Osteocyte (in vitro differentiated cells): Measurements from ENCODE around the gene CCDC85B. TPM values are rescaled to one million over a fixed set of nuclear protein-coding genes. Genes with fewer than 3 reads are reported as not detected.

Experiments
- DNase-seq: peaks from one replicate; pipeline ENCODE4 v3.0.0; 2021; ENCODE audit warnings: mixed read lengths; ENCODE audit not compliant: unreplicated experiment; ENCODE audit errors: extremely low spot score
- H3K27ac Mint-ChIP-seq: one replicate; pipeline ENCODE4 v1.8.0; 2021; ENCODE audit warnings: mild to moderate bottlenecking, mixed read lengths; ENCODE audit not compliant: unreplicated experiment
- H3K27me3 Mint-ChIP-seq: one replicate; pipeline ENCODE4 v1.8.0; 2021; ENCODE audit warnings: mixed read lengths; ENCODE audit not compliant: unreplicated experiment
- H3K36me3 Mint-ChIP-seq: one replicate; pipeline ENCODE4 v1.8.0; 2021; ENCODE audit warnings: mixed read lengths; ENCODE audit not compliant: unreplicated experiment
- H3K4me1 Mint-ChIP-seq: one replicate; pipeline ENCODE4 v1.8.0; 2021; ENCODE audit warnings: mixed read lengths; ENCODE audit not compliant: unreplicated experiment
- H3K4me3 Mint-ChIP-seq: one replicate; pipeline ENCODE4 v1.8.0; 2021; ENCODE audit warnings: mild to moderate bottlenecking, moderate library complexity, mixed read lengths; ENCODE audit not compliant: unreplicated experiment
- H3K9me3 Mint-ChIP-seq: one replicate; pipeline ENCODE4 v1.8.0; 2021; ENCODE audit warnings: mixed read lengths; ENCODE audit not compliant: unreplicated experiment
- CTCF ChIP-seq: fragments of 200-600 bp; sonication (generic); IDR thresholded peaks from 2 replicates; pipeline ENCODE4 v1.5.0; 2021; ENCODE audit warnings: antibody characterized with exemption, mild to moderate bottlenecking, moderate library complexity
- total RNA-seq: library from RNA; stranded (reverse); gene quantifications from 2 replicates; pipeline ENCODE4 v1.2.1, GENCODE V29; 2021

CCDC85B gene
- total RNA-seq, 1 donor from 2014 or later, result 39.0 TPM

- no peak overlapping the region for H3K4me3 Mint-ChIP-seq
- no peaks in the 10 kb centered on the region for H3K27me3 Mint-ChIP-seq
- no peak for DNase-seq
- H3K9me3 Mint-ChIP-seq, result no peaks in the 10 kb centered on the region
- H3K4me1 Mint-ChIP-seq, result peaks cover 42% of the 10 kb centered on the region
- no peak overlapping the region for H3K27ac Mint-ChIP-seq
- peaks cover 17% of the 10 kb centered on the region for H3K36me3 Mint-ChIP-seq
- TF ChIP-seq CTCF, result no peak
Observed at GRCh38 chr11:65866509-65867283, 23.8 kb upstream of the CCDC85B start.

- Mint-ChIP-seq H3K9me3 (no peaks in the 10 kb centered on the region), H3K27ac (no peak overlapping the region), H3K4me3 (no peak overlapping the region), H3K4me1 (peaks cover 41% of the 10 kb centered on the region), H3K36me3 (peaks cover 16% of the 10 kb centered on the region), H3K27me3 (no peaks in the 10 kb centered on the region)
- no peak for DNase-seq
- no peak for TF ChIP-seq CTCF
Observed at GRCh38 chr11:65867284-65868071, 23.0 kb upstream of the CCDC85B start.

- Mint-ChIP-seq H3K4me3 (no peak overlapping the region), H3K27me3 (no peaks in the 10 kb centered on the region), H3K27ac (peak overlapping the region; percentile 54), H3K9me3 (no peaks in the 10 kb centered on the region), H3K36me3 (peaks cover 11% of the 10 kb centered on the region), H3K4me1 (peaks cover 39% of the 10 kb centered on the region)
- TF ChIP-seq CTCF, result no peak
- DNase-seq, result no peak
Observed at GRCh38 chr11:65868076-65868667, 22.3 kb upstream of the CCDC85B start.

- peaks cover 8% of the 10 kb centered on the region for H3K36me3 Mint-ChIP-seq
- H3K27ac Mint-ChIP-seq, result peak overlapping the region; percentile 86
- no peak for DNase-seq
- no peak overlapping the region for H3K4me3 Mint-ChIP-seq
- no peaks in the 10 kb centered on the region for H3K27me3 Mint-ChIP-seq
- H3K4me1 Mint-ChIP-seq, result peaks cover 40% of the 10 kb centered on the region
- no peaks in the 10 kb centered on the region for H3K9me3 Mint-ChIP-seq
- TF ChIP-seq CTCF, result no peak
Observed at GRCh38 chr11:65868907-65869306, 21.6 kb upstream of the CCDC85B start.
